GM21447 (cell line): Measurements from ENCODE around the gene NDUFC1.
"Not testable (repeated sequence)": the region's sequence is repeated elsewhere in the genome, so short reads cannot be mapped to it uniquely, and the experiment has no call there.

Source experiments
- ATAC-seq: cut with Tn5 transposase; IDR thresholded peaks from one replicate; pipeline ENCODE4 v1.9.1; 2021; ENCODE audit not compliant: unreplicated experiment

NDUFC1 gene

DNA sequence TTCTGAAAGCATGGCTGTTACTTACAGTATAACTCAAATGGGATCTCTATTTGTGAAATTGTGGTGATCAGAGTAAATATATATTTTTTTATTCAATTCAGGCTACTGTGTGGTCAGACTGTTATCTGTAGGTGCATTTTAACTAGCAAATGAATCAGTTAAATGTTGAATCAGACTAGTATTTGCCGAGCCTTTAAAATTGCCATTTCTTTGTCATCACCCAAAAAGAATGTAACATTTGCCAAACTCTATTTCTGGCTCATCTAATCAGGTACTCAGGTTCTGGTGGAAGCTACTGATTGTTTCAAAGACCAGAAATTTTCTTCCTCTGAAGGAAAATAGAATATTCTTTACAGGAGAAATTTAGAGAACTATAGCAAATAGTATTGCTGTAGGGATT is 2.7 kb downstream of the NDUFC1 start:
- no peak for ATAC-seq

DNA sequence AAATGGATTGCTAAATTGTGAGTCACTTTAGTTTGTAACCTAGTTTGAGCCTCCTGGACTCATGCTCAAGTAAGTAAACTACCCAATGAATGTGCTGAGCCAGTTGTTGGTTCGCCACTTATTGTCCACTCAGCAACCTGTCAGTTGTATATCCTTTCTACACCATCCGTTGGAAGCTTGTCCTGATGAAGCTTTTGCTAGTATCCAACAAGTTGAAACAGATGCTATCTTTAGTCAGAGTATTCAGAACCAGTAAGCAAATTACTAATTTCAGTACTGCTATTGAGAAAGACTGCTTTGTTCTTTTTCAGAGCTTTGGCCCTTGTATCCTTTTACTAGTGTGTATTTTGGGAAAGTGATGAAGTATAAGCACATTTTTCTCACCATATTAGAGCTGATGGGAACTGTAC is 5.3 kb downstream of the NDUFC1 start:
- ATAC-seq: no peak

DNA sequence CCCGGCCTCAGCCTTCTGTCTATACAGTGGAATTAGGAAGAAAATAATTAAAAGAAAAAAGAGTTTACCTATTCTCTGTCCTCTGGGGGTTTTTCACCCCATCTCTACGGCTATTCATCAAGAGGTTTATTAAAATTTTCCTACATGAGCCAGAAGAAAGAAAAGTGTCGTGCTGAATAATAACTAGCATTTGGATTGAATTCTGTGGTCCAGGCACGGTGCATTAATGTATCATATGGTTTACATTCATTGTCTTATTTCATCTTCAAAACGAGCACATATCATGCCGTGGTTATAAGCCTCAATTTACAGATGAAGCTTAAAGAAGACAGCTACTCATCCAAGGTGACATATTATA is 6.4 kb downstream of the NDUFC1 start:
- no peak for ATAC-seq

DNA sequence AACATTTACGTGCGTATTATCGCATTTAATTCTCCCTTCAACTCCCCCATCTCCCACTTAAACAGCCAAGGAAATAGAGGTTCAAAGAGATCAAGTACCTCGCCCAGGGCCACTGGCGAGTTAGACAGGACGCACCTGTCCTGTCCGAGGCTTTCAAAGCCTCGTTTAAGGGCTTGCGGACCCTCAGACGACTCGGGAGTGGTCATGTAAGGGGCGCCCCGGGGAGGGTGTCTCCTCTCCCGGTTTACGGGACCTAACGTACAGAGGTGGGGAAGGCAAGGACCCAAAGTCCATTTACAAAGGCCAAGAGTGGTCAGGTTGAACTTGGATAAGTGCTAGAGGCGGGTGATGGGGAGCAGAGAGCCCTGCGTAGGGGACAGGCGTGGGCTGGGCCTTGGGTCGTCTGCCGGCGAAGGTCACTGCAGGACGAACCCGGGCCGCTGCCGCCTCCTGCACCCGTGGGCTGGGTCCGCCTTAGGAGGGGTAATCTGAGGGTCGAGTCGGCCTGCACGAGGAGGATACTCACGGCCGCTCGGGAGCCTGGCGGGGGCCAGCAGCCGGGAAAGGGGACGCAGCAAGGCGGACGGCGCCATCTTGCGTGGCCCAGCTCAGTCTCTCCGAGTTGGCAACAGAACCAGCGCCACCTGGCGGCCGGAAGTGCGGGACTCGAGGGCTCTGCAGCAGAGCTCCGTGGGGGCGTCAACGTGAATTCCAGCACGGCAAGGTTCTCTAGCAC is 6.9 kb downstream of the NDUFC1 start:
- peak; percentile 92 for ATAC-seq

DNA sequence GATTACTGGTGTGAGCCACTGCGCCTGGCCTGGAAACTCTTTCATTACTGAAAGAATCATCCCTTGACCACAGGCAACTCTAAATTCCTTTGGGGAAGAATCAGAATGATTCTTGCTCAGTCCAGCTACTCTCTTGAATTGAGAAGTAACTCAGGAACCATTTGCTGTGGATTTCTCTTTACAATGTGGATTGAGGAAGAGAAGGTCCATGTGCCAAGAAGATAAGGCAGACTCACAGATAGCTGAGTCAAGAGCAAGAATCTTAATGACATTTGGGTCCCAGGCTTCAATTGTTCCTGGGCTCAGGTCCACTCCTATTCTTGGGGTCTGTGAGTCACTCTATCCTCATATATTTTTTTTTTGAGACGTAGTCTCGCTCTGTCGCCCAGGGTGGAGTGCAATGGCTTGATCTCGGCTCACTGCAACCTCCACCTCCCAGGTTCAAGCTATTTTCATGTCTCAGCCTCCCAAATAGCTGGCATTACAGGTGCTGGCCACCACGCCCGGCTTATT is 16.0 kb downstream of the NDUFC1 start:
- no peak for ATAC-seq

DNA sequence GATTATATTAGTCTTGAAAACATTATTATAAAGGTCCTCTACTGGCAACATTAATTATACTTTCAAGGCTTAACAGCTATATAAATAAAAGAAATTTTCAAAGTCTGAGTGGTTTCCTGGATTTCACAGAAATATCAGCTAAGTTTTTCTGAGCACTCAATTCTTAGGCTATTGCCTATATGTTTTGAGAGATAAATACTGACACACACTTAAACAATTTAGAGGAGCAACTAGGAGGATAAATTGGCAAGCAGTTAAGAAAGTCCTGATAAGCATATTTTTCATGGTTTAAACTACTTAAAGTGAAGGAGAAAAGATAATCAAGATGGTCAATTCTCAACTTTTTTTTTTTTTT is 19.6 kb downstream of the NDUFC1 start:
- ATAC-seq: no peak

DNA sequence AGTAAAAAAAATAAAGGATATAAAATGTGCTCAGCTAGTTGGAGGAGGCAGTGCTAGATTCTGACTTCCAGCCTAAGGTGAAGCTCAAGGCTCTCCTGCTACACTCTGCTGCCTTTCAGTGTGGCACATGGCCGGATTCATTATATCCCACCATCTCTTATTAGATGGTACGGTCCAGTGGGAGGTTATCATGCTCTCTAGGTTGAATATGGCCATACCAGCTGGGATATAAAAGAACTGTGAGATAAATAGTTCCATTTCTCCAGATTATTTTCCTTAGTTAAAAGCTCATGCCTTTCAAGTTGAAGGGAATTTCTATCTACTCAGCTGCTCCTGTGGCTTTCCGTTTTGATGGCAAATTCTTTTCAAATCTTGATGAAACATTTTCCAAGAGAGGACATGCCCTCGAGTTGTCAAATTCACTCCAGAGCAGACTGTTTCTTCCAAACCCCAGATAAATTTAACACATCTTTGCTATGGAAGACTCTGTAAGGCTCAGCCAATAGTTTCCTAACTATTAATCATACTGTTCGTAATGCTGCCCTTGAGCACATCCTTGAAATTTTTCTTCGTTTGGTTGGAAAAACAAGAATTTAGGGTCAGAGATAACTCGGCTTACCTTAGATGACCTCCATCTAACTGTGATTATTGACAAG is 20.1 kb downstream of the NDUFC1 start:
- ATAC-seq: no peak

DNA sequence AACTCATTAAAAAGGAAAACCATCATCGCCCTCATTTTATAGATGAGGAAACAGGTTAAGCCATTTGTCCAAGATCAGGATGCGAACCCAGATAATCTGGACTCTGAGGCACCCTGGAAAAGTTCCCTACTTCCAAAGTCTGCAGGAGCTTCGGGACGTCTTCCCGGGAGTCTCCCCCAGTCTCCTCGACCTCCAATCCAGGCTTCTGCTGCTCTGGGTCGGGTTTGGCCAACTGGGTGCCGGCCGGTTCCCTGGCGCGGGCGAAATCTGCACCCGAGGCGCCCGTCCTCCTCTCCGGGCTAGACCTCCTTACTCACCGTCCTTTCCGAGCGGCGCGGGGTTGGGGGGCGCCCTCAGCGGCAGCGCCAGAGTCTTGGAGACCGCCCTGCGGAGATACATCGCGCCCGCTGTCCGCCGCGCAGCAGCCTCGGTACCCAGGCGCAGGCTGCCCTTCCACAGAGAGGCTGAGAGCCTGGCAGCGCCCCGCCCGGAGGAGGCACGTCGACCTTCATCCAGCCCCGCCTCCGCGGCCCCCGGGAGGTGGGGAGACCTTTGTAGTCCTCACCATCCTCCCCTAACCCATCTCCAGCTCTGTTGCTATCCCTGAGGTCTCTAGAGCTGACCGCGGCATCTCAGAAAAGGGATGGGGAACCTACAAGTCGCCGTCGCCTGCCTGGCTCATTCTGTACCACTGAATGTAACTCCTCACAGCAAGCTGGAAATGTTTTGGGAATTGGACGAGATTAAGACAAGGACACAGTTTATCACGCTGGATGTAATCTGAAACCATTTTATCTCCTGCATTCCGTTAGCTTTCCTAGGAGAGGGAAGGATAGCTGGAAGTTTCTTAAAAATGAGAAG is 22.3 kb downstream of the NDUFC1 start, which contains the start of gene MGARP:
MGARP (minus strand) TSS at position 466 of the 861 bp plus-strand sequence; CDS start at position 399, 67 bp downstream.
- ATAC-seq: no peak

DNA sequence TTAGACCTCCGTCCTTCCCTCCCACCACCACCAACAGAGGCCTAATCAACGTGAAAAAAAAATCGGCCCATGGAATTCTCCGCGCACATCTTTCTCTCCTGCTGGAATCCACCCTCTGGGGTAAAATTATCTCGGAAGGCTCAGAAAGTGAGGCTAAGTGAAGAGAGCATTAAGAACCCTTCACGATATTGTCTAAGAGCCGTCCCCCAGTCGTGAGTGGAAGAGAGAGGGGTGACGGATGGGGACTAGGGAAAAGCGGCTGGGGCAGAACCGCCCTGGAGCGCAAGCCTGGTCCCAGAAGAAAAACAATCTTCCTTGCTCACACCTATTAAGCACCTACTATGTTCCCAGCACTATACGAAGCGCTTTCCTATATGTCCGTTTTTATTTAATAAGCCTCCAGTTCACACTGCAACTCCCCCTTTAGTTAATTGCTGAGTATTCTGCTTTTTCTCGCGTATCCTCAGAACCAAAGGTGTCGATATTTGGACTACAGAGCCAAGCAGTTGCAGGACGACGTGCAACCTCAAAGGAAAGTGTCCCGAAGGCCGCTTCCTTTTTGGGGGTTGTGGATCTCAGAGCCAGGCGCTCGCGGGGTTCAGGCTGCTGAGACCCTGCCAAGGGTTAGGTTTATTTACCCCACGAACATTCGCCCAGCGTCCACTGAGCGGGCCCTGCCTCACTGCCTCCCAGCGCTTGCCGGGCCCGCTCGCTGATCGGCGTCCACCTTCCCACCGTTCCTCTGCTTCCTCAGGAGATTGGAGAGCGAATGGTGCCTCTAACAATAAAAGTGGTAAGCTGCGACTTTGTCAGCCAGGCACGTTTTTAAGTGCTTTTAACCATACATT is 23.1 kb downstream of the NDUFC1 start:
- no peak for ATAC-seq

DNA sequence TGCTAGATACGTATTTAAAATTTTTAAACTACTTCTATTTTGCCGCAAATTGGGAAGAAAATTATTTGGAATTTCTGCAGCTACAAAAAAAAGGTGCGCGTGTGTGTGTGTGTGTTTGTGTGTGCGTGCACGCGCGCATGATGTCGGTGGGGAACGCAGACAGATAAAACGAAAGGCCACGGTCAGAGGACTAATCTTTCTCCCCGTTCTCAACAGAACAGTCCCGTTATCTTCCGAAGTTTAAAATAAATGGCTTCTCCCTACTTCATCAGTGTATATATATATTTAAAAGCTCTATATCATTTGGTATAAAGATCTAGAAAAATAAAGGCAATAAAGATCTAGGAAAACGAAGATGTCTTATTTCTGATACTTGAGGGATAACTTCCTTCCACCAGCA is 23.8 kb downstream of the NDUFC1 start:
- no peak for ATAC-seq

DNA sequence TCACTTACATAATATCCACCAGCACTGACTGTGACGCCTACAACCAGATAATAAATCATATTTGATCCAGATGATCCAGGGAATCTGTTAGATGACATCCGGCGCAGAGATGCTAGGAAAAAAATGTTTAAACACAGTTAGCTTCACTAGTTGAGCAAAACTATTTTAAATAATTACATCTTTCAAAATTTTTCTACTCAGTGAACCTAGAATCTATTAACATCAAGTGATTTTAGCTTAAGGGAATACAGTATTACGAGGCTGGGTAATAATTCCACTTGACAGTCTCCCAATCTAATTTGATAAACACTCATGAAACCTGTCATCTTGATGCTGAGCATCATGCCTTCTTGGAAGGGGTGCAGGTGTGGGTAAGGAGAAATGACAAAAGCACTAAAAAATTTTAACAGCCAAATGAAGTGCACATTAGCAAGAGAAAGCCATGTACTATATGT is 27.0 kb downstream of the NDUFC1 start:
- ATAC-seq: no peak

DNA sequence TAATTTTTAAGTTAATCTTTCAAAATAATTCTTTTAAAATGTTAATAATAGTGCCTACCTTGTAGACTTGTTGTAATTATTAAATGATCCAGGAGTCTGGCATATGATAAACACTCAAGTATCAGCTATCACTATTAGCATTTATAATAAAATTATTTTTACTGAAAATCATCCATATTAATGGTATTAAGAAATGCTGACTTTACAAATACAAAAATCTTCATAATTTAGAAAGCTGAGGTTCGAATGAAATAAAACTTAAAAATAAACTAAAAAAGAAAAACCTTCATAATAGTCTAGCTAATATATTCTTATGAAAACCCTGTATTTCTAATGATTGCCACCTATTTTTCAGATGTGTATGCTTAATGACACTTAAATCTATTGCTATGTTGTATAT is 27.5 kb downstream of the NDUFC1 start:
- ATAC-seq: no peak

DNA sequence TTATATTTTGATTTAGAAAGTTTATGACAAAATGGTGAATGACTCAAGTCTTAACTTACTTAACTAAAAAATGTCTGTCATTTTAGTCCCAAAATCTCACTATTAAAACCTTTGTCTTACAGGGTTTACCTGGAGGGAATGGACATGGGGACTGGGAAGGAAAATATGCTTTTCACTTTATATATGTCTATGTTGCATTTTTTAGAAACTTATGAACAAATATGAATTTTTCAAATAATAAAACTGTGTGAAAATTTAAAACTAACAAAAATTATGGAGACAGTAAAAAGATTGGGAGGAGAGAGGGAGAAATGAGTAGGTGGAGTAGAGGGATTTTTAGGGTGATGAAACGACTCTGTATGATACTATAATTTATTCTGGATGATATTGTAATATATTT is 28.4 kb downstream of the NDUFC1 start:
- no peak for ATAC-seq

DNA sequence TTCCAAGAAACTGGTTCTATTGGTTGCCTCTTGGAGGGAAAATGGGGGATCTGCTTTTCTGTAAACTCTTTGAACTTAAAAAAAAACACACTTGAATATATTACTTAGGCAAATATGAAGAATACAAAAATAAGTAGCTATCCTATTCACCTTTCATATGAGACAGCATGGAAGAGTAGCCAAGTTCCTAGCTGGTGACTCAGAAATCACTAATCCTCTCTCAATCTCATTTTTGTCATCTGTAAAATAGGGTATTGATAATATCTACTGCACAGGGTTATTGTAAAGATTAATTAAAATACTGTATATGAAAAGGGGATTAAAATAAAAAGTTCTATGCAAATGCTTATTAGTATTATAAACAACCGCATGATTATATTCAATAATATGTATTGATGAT is 35.0 kb downstream of the NDUFC1 start:
- no peak for ATAC-seq

DNA sequence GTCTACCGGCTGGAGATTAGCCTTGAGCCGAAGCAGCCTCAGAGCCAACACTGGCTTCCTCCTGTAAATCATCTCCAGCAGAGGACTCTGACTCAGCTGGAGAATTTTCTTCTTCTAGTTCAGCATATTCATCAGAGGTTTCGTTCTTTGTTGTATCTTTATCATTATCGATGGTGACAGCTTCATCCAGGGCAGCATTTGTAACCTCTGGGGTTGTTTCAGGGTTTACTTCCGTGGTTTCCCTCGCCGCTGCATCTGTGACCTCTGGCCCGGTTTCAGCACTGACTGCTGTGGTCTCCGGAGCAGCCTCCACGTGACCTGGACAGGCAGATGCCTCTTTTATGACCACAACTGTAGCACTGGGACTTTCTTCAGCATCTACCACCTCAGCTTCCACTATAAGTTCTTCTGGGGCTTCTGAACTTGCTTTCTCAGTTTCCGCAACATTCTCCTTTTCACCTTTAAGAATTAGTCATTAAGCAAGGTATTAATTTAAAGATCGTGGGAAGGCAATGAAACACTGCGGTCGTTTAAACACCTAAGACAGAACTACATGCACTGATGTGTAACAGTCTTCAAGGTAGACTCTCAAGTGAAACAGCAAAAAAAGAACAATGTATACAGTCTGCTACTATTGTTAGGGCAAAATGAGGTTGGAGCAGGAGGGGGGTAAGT is 35.6 kb downstream of the NDUFC1 start:
- peak; percentile 97 for ATAC-seq

DNA sequence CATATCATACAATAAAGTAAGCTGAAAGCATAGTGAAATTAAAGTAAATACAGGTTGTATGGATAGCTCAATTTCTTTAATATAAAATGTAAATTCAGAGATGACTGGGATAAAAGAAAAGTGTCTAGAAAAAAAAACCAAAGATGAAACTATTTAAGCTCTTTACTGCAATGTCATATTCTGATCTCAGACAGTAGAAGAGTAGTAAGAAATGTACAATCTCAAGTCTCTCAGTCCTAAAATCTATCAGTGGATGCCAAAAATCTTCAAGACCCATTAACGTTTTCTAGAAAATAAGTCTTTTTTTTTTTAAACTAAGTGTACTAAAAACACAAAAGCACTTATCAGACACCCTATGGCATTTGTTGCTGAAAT is 36.1 kb downstream of the NDUFC1 start:
- no peak for ATAC-seq

DNA sequence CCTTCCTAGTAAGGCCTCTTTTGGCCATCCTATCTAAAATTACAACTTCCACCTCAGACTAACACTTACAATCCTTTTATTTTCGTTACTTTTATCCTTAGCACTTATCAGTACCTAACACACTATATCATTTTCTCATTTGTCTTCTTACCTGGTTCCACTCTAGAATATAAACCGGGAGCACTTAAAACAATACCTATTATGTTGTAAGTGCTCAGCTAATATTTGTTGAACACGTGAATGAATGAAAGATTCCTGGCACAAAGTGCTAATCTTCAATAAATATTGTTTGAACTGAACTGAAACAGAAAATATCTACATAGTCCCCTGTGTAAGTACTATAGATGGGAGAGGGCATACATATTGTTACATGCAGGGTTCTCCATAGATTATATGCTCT is 36.6 kb downstream of the NDUFC1 start:
- ATAC-seq: no peak

DNA sequence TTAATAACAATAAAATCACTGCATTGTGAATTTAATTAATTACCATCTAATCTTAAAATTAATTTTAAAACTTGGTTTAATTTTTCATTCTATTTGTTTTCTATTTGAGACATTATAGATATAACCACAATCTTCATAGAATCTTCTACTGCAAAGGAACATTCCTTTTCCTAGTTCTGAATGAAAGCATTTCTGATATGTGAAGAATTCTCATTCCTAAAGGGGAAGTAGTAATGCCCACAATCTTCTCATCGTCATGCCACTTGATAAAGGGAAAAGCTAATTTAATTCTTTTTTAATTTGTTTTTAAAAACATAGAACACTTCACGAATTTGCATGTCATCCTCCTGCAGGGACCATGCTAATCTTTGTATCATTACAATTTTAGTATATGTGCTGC is 45.9 kb downstream of the NDUFC1 start:
- ATAC-seq: no peak

DNA sequence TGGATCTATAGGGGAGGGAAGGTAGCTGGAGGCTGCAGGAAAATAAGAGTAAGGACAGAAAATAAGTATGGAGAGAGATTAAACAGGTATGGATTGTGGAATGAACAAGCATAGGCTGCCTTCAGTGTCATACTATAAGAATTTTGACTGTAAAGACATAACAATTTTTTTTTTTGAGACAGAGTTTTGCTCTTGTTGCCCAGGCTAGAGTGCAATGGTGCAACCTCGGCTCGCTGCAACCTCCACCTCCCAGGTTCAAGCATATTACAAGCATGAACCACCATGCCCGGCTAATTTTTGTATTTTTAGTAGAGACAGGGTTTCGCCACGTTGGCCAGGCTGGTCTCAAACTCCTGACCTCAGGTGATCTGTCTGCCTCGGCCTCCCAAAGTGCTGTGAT is 46.7 kb downstream of the NDUFC1 start:
- ATAC-seq: not testable (repeated sequence)

DNA sequence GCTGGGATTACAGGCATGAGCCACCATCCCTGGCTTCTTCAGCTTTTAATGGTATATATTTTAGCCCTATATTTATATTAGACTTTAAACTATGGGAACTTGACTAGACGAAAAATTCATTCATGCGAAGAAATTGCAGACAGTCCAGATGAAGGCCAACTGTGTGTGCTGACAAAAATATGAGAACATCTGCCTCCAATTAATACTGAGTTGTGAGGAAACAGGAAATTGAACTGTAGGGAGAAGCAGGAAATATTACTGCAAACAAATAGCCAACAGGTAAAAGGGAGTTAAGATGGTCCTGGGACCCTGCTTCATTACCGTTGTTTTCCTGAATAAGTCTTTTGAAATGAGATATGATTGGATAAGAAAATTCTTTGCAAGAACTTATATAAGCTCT is 48.6 kb downstream of the NDUFC1 start:
- ATAC-seq: no peak
